SK-N-SH (cell line): ENCODE results near the gene ADAMTS17.

Source experiments
- CTCF ChIP-seq: fragments of 200-600 bp; sonication (generic); IDR thresholded peaks from 2 replicates; pipeline ENCODE4 v1.6.1; 2017; ENCODE audit warnings: antibody characterized with exemption, mild to moderate bottlenecking, moderate library complexity
- GATA2 ChIP-seq: sonication (generic); formaldehyde crosslinking; IDR thresholded peaks from 2 replicates; pipeline ENCODE4 v1.5.0; 2020; ENCODE audit warnings: mild to moderate bottlenecking, missing genetic modification reagents
- RXRA ChIP-seq: IDR thresholded peaks from 2 replicates; pipeline ENCODE4 v1.4.0; 2012; ENCODE audit warnings: low read depth, mild to moderate bottlenecking, borderline replicate concordance

GRCh38 chr15:100022391-100022790 is 319.4 kb downstream of the ADAMTS17 start:
- TF ChIP-seq CTCF, result no peak
- TF ChIP-seq RXRA, result no peak
- TF ChIP-seq GATA2 (CRISPR knock-in tag), result no peak
